NB4 (cell line): Measurements from ENCODE around the gene AFF1.
"Not testable (repeated sequence)": the region's sequence is repeated elsewhere in the genome, so short reads cannot be mapped to it uniquely, and the experiment has no call there.

Experiments used
- MYC ChIP-seq: IDR thresholded peaks from 2 replicates; pipeline ENCODE4 v1.6.1; 2011; ENCODE audit warnings: low read depth, low read length
- POLR2A ChIP-seq: IDR thresholded peaks from 2 replicates; pipeline ENCODE4 v1.6.1; 2011; ENCODE audit warnings: mild to moderate bottlenecking; ENCODE audit not compliant: insufficient read length; ENCODE audit errors: extremely low read depth
- TF ChIP-seq, protein P1 (sequence below): IDR thresholded peaks from one replicate; pipeline ENCODE4 v1.5.1; 2012; ENCODE audit warnings: low read depth, low read length
- TF ChIP-seq, protein P2 (sequence below): IDR thresholded peaks from 2 replicates; pipeline ENCODE4 v1.6.1; 2011; ENCODE audit warnings: low read depth, low read length

DNA sequence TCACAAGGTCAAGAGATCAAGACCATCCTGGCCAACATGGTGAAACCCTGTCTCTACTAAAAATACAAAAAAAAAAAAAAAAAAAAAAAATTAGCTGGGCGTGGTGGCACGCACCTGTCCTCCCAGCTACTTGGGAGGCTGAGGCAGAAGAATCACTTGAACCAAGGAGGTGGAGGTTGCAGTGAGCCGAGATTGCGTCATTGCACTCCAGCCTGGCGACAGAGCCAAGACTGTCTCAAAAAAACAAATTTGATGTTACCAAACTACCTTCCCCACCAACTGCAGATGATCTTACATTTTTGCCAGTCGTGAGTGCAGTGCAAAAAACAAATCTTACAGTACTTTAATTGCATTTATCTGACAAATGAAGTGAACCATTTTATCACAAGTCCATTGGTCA is 211.1 kb downstream of the AFF1 start:
- not testable (repeated sequence) for TF ChIP-seq MYC, POLR2A
- TF ChIP-seq, protein P1, sequence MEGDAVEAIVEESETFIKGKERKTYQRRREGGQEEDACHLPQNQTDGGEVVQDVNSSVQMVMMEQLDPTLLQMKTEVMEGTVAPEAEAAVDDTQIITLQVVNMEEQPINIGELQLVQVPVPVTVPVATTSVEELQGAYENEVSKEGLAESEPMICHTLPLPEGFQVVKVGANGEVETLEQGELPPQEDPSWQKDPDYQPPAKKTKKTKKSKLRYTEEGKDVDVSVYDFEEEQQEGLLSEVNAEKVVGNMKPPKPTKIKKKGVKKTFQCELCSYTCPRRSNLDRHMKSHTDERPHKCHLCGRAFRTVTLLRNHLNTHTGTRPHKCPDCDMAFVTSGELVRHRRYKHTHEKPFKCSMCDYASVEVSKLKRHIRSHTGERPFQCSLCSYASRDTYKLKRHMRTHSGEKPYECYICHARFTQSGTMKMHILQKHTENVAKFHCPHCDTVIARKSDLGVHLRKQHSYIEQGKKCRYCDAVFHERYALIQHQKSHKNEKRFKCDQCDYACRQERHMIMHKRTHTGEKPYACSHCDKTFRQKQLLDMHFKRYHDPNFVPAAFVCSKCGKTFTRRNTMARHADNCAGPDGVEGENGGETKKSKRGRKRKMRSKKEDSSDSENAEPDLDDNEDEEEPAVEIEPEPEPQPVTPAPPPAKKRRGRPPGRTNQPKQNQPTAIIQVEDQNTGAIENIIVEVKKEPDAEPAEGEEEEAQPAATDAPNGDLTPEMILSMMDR: not testable (repeated sequence)
- TF ChIP-seq, protein P2, sequence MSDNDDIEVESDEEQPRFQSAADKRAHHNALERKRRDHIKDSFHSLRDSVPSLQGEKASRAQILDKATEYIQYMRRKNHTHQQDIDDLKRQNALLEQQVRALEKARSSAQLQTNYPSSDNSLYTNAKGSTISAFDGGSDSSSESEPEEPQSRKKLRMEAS: not testable (repeated sequence)
